GM12865 (cell line): ENCODE measurements around the gene ENTREP3.

Experiments
- DNase-seq: peaks from one replicate; pipeline ENCODE4 v3.0.0; 2010; ENCODE audit warnings: low read depth
- H3K4me3 ChIP-seq: 2 replicates; pipeline ENCODE4 v1.5.1; 2011; ENCODE audit warnings: mild to moderate bottlenecking, low read depth, low read length, control low read depth
- CTCF ChIP-seq: IDR thresholded peaks from 2 replicates; pipeline ENCODE4 v1.5.1; 2011; ENCODE audit warnings: low read length, control low read depth, low read depth, inconsistent platforms; ENCODE audit not compliant: insufficient read depth; ENCODE audit errors: missing control alignments

The ENTREP3 gene

GRCh38 chr1:155256058-155256852 is 972 bp upstream of the ENTREP3 start:
- H3K4me3 ChIP-seq = no peak overlapping the region
- DNase-seq = no peak

GRCh38 chr1:155254714-155255242 is 505 bp downstream of the ENTREP3 start:
- TF ChIP-seq CTCF = no peak
- DNase-seq = no peak
- H3K4me3 ChIP-seq = peak overlapping the region; percentile 68

More at GRCh38 chr1:155256058-155256852, 972 bp upstream of the ENTREP3 start:
- TF ChIP-seq CTCF = no peak

- no peak for DNase-seq
- no peak for TF ChIP-seq CTCF
- peak overlapping the region; percentile 68 for H3K4me3 ChIP-seq
Measured at GRCh38 chr1:155254228-155254713, 1.0 kb downstream of the ENTREP3 start.

GRCh38 chr1:155253797-155254196 is 1.5 kb downstream of the ENTREP3 start:
- TF ChIP-seq CTCF = no peak
- no peak for DNase-seq
- H3K4me3 ChIP-seq = no peak overlapping the region

GRCh38 chr1:155253208-155253607 is 2.1 kb downstream of the ENTREP3 start:
- TF ChIP-seq CTCF = no peak
- no peak for DNase-seq
- no peak overlapping the region for H3K4me3 ChIP-seq

GRCh38 chr1:155251566-155251965 is 3.7 kb downstream of the ENTREP3 start:
- no peak for TF ChIP-seq CTCF

More at GRCh38 chr1:155251566-155251965, 3.7 kb downstream of the ENTREP3 start:
- H3K4me3 ChIP-seq = no peak overlapping the region
- no peak for DNase-seq
